GM12801 (cell line): Measurements from ENCODE around the gene ALPK1.

Source experiments
- CTCF ChIP-seq: IDR thresholded peaks from one replicate; pipeline ENCODE4 v1.5.1; 2011; ENCODE audit warnings: control low read depth; ENCODE audit not compliant: insufficient read length; ENCODE audit errors: extremely low read depth

ALPK1 gene

GRCh38 chr4:112315446-112315845 is 18.3 kb downstream of the ALPK1 start:
- TF ChIP-seq CTCF: no peak

- no peak for TF ChIP-seq CTCF
Observed at GRCh38 chr4:112316360-112316759, 19.2 kb downstream of the ALPK1 start.

- TF ChIP-seq CTCF: no peak
Observed at GRCh38 chr4:112318239-112319142, 21.3 kb downstream of the ALPK1 start.

GRCh38 chr4:112321776-112322684 is 24.9 kb downstream of the ALPK1 start:
- TF ChIP-seq CTCF: no peak

- no peak for TF ChIP-seq CTCF
Observed at GRCh38 chr4:112322866-112323265, 25.7 kb downstream of the ALPK1 start.

- no peak for TF ChIP-seq CTCF
Observed at GRCh38 chr4:112325530-112325929, 28.4 kb downstream of the ALPK1 start.
